GM19043 (cell line): ENCODE results near the gene FXYD5.

Experiments
- ATAC-seq: cut with Tn5 transposase; IDR thresholded peaks from one replicate; pipeline ENCODE4 v1.9.1; 2021; ENCODE audit warnings: low read depth; ENCODE audit not compliant: unreplicated experiment

The FXYD5 gene

GRCh38 chr19:35155441-35155840, 906 bp downstream of the FXYD5 start:
- no peak for ATAC-seq

DNA sequence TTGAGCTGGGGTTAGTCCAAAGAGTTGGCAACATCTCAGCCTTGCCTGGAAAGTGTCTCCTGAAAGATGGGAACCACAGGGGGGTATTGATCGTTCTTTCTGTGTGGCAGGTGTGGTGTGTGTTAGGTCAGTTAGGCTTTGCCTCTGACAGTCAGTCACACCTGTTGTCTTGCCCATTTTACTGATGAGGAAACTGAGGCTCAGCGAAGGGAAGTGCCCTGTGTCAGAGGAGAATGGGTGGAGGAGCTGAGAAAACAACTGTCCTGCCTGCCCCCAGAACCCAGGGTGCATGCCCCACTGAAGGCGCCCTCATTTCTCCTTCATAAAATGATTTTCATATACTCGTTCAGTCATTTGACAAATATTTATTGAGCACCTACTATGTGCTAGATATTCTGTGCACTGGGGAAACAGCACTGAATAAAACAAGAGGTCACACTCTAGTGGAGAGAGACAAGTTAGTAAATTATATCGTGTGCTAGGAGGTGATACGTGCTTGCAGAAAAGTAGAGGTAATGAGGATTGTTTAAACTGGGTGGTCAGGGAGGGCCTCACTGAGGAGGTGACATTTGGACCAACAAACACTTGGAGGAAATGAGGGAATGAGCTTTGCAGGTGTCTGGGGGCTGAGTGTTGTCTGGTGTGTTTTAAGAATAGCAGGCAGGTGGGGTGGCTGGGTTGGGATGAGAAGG, 1.6 kb downstream of the FXYD5 start:
- ATAC-seq: no peak

DNA sequence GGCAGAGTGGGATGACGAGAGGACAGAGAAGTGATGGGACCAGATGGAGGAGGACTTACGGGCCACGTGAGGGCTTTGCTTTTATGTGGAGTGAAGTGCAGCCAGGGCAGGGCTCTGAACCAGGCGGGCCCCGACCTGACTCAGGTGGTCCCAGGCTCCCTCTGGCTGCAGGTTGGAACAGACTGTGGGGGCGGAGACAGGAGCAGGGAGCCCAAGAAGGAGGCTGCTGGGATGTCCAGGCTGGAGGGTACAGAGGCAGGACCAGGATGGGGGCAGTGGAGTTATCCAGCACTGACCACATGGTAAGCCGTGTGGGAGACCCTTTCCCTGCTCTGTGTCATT, 2.1 kb downstream of the FXYD5 start:
- ATAC-seq: no peak

- no peak for ATAC-seq
Measured at GRCh38 chr19:35157431-35157830, 2.9 kb downstream of the FXYD5 start.

- ATAC-seq: no peak
Measured at GRCh38 chr19:35159606-35160005, 5.1 kb downstream of the FXYD5 start.

GRCh38 chr19:35160629-35161433, 6.3 kb downstream of the FXYD5 start:
- no peak for ATAC-seq

GRCh38 chr19:35161434-35161743, 6.9 kb downstream of the FXYD5 start:
- ATAC-seq: no peak

GRCh38 chr19:35162471-35163326, 8.2 kb downstream of the FXYD5 start:
- ATAC-seq: no peak

GRCh38 chr19:35164418-35164817, 9.9 kb downstream of the FXYD5 start:
- ATAC-seq: no peak

- no peak for ATAC-seq
Measured at GRCh38 chr19:35165200-35166058, 10.9 kb downstream of the FXYD5 start.

- ATAC-seq: no peak
Measured at GRCh38 chr19:35166100-35167063, 11.8 kb downstream of the FXYD5 start.

DNA sequence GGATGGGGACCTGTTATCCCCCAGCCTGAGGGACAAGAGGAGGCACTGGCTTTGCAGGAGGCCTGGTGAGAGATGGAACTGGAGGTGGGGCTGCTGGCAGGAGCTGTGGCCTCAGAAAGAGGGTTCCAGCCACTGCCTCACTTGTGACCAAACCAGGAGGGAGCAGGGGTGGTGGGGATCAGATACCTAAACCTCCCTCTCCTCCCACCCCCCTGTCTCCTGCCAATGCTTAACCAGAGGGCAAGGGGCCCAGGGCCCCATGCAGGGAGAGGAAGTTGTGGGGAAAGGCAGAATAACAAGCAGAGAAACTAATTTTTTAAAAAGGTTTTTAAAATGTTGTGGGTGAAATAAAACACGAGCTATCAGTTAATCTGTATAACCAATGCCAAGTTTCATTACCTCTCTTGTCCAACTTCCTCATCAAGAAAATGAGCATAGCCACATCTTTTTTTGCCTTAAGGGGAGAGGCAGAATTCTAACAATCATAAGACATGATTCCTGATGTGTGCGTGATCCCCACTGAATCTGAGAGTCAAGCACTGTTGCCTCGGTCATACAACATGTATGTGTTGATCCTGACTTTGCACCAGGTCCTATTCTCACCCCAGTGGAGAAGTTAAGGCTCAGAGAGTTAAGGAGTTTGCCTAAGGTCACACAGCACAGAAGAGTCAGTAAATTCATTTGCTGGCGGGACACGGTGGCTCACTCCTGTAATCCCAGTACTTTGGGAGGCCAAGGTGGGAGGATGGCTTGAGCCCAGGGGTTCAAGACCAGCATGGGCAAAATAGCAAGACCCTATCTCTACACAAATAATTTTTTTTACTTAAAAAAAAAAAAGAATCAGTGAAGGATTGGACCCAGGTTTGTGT, 12.9 kb downstream of the FXYD5 start:
- no peak for ATAC-seq

- no peak for ATAC-seq
Measured at GRCh38 chr19:35168196-35168595, 13.7 kb downstream of the FXYD5 start.

DNA sequence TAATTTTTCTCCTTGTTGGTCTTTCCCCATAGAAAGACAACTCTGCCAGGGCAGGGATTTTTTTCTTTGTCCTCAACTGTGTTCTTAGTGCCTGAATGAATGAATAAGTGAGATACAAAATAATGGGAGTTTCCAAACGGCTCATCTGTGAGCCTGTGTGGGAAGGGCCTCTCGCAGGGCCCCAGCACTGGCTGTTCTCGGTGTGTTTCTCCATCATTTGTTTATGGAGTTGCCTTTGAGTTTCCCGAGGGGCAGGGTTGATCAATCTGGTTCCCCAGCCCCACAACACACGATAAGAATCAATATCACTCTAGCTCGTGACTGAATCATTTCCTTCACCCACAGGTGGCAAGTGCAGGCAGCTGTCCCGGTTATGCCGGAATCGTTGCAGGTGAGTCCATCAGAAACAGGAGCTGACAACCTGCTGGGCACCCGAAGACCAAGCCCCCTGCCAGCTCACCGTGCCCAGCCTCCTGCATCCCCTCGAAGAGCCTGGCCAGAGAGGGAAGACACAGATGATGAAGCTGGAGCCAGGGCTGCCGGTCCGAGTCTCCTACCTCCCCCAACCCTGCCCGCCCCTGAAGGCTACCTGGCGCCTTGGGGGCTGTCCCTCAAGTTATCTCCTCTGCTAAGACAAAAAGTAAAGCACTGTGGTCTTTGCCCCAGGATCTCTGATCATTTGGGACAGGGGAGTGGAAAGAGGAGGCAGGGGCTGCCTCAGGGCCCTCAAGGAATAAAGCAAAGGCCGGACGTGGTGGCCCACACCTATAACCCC, 14.9 kb downstream of the FXYD5 start:
- no peak for ATAC-seq

- ATAC-seq: no peak
Measured at GRCh38 chr19:35170359-35171061, 16.0 kb downstream of the FXYD5 start.

DNA sequence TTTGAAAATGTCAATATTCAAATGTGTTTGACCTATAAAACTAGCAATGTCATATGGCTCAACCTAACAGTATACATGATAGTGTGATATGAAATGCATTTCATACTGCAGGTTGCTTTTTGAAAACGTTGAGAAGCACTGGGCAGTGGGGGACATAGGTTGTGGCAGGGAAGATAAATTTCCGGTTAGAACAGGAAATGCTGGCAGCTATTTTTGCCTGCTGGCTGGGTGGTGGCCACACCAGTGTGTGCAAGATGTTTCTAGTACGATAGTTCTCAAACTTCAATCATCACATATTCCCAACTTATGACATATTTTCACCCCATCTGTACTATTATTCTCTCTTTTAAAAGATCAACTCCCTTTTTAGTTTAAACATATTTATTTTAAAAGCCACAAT, 17.2 kb downstream of the FXYD5 start:
- no peak for ATAC-seq

DNA sequence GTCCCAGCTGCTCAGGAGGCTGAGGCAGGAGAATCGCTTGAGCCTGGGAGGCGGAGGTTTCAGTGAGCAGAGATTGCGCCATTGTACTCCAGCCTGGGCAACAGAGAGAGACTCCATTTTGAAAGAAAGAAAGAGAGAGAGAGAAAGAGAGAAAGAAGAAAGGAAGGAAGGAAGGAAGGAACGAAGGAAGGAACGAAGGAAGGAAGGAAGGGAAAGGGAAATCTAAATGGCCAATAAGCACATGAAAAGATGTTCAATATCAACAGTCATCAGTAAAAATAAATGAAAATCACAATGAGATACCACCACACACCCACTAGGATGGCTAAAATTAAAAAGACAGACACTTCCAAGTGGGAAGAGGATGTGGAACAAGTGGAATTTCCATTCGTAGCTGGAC, 19.7 kb downstream of the FXYD5 start:
- ATAC-seq: no peak
